ENCODE results near the gene LRATD1.

LRATD1 gene

DNA sequence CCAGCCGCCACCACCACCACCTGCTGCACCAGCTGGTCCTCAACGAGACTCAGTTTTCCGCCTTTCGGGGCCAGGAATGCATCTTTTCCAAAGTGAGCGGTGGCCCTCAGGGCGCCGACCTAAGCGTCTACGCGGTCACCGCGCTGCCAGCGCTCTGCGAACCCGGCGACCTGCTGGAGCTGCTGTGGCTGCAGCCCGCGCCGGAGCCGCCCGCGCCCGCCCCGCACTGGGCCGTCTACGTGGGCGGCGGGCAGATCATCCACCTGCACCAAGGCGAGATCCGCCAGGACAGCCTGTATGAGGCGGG is 1.6 kb downstream of the LRATD1 start:
- no peak for DNase-seq

DNA sequence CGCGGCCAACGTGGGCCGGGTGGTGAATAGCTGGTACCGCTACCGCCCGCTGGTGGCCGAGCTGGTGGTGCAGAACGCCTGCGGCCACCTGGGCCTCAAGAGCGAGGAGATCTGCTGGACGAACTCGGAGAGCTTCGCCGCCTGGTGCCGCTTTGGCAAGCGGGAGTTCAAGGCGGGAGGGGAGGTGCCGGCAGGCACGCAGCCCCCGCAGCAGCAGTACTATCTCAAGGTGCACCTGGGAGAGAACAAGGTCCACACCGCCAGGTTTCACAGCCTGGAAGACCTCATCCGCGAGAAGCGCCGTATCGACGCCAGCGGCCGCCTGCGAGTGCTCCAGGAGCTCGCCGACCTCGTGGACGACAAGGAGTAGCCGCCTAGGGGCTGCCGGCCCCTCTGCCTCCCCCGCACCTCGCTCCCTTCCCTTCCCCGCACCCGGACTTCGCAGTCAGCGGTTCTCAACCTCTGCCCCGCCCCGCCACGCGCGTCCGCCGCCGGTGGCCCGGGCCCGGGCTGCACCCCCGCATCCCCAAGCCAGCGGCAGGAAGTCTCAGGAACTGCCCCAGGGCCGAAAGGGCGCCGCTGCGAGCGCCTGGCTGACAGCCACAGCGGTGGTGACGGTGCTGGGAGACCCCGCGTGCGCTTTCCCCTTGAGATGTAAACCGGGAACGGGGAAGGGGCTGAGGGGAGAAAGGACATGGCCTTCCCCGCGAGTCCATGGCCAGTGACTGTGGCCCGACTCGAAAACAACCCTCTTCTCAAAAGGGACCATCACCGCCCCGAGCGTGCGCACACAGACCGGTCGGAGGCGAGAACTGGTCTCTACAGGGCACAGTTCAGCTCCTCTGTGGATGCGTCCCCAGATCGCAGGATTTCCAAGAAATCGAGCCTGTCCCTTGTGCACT is 2.2 kb downstream of the LRATD1 start:
- DNase-seq = peak; percentile 57

DNA sequence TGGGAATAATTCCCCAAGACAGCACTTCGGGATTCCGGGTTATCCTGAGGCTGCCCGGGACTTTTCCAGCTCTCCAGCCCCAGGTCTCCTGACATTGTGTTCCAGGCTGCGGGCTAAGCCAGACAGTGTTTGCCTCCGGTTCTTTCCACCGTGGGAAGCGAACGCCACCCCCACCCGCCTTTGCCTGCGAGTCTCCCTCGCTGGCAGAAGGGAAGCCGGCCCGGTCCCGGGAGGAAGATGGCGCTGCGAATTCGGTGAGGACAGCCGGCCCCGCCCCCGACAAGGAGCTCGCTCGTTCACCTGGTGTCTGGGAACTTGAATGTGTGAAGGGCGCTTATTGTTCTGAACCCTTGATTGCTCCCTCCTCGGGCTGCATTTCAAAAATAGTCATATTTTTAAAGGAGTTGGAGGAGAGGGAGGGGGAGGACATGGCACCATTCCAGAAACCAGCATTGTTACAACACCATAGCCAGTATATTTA is 2.9 kb downstream of the LRATD1 start:
- DNase-seq = peak; percentile 72

DNA sequence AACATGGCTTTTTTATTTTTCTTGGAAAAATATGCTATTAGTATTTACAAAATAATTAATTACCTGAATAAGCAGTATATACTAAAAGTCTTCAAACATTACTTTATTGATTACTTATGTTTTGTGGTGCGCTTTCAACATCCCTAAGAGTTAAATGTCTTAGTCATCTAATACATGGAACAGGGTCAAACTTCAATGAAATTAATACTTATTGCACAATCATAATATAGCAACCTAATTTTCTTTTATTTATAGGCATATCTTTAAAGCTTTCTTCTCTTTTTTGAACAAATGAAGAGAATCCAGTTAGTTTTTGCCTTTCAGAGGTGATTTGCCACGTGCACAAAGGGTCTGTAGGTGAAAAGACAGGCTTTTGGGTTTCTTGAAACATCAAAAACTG is 6.0 kb downstream of the LRATD1 start:
- no peak for DNase-seq

DNA sequence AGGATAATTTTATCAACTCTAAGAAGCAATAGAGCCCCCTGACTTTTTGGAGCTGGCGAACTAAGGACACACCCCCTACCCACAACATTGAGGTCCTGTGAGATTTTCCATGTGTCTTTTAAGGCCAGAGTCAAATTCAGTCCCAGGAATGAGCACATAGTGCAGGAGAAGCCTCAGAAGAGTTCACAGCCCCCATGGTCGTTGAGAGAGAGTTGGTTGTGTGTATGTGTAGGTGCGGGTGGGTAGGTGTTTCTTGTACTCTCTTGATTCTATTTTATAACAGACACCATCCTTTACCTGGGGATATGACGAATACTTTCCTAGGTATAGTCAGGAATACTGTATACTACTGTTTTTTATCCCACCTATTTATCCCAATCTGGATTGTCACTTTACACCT is 8.6 kb downstream of the LRATD1 start:
- no peak for DNase-seq

DNA sequence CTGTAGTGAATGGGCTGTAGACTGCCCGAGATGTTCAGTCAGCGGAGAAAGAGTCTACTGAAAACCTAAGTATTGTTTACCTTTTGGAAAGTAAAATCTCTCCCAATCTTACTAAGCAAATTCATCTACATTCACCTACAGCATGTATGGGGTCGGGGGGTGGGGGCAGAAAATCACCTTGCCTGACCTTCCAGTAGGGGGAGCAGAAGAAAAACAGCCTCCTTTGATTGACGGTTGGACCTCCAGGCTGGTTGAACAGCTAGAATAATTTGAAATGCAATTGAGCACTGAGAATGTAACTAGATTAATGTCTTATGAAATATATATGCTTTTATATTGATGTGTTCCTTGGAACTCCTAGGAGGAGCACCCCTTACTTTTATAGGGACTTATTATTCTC is 10.0 kb downstream of the LRATD1 start:
- no peak for DNase-seq

DNA sequence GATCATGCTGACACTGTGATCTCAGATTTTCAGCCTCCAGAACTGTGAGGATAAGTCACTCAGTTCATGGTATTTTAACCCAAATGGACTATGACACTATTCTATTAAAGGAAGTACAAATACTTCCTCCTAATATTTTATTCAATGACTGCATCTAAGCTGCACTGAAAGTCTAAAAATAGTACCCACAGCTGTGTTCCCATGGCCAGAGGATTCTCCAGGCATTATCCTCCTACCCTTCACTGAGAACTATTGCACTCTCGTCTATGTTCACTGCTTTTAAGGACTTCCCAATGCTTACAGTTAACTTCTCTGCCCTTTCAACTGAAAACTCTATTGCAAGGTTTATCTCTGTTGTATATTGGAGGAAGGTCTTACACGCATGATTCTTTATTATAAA is 15.2 kb downstream of the LRATD1 start:
- no peak for DNase-seq

DNA sequence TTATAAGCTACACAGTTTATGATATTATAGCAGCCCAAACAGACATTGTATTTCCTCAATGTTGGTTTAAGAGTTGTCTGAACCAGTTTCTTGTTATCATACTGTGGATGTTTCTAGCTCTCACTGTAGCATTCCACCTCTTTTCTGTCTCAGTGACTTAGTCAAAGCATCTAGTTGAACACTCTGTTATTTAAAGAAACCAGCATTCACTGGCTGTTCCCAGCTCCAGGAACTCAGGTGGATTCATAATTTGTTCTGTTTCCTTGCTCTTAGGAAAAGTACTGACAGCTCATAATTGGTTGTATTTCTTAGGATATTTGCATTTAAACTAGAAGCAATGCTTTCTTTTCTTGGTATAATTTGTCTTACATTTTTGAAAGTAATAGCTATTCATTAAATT is 17.5 kb downstream of the LRATD1 start:
- no peak for DNase-seq

DNA sequence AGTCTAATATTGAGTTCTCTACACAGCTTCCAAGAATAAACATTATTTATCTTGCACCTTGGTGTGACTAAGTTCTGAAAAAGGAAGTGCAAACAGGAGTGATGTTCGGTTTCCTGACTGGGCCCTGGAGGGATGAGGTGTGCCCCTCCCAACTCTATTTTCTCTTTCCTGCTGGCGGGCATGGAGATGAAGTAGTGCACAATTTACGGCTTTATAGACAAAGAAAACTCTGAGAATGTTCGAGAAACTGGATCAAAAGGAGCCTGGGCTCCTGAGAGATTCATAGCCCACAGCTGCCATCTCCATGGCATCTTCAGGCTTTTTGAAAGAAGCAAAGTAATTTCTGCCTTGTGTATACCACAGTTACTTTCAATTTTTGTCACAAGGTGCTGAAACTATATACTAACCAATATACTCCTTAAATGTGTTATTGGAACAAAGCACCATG is 22.3 kb downstream of the LRATD1 start:
- no peak for DNase-seq

DNA sequence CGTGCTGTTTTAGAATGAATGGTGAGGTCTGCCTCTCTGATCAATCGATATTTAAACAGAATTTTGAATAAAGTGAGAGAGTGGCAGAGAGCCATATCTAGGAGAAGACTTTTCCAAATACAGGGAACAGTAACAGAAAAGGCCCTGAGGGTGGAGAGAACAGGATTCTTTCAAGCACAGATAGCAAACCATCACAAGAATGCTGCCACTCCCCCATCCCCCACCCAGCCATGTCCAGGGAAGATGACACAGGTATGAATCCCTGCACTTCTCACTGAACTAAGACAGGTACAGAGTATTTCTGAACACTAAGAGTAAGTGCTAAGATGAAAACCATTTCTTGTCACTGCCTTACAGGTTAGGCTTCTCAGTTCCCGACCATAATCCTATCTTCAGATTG is 23.6 kb downstream of the LRATD1 start:
- no peak for DNase-seq

DNA sequence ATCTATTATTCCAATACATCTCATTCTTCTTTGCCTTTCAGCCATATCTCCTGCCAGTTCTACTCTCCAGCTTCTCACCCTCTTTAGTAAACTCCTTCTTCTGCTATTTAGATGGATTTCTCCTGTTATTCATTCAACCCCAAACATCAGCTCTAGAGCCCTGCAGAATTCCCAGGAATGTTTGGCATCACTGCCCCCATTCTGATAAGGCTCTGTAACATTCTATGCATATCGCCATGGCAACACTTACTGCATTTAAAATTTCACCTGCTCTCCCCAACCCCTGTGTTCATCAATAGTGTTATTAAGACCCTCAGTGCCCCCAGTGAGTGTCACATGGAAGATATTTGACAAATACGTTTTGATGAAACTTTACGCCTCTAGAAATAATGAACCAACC is 28.6 kb downstream of the LRATD1 start:
- no peak for DNase-seq

DNA sequence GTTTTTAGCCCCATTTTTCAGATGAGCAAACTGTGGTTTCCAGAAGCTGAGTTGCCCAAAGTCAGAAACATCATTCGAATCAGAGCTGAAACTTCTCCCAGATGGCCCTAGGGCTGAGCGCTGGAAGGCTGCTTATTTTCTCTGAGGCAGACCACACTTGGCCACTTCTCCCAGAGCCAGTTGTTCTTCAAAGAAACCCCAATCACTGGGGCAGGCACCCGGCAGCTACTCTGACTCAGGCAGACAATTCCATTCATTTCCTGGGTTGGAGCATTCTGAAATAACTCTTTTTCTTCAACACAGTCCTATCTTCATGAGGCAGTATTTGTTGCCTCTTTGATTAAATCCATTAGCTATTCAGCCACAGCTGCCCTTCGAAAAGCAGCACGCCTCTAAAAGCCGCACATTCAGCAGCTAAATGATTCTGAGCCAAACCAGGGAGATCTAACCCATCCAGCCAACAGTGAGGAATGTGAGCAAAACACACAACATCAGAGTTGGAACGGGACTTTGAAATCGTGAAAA is 40.9 kb downstream of the LRATD1 start:
- DNase-seq = no peak

DNA sequence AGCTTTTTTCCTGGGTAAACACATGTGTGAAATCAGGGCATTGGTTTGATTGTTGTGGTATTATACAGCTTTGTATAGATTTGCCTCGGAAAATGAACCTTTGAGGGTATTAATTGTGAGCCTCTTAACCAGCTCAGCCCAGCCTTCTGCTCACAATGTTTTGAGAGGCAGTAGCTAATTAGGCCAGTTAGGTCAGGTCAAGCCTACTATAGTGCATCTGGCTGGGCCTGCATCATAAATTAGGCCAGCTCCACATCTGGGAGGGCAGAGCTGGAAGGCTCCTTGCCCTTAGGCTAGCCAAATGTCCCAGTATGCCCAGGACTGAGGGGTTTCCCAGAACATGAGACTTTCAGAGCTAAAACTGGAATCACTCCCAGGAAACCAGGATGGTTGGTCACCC is 43.0 kb downstream of the LRATD1 start:
- DNase-seq = no peak

DNA sequence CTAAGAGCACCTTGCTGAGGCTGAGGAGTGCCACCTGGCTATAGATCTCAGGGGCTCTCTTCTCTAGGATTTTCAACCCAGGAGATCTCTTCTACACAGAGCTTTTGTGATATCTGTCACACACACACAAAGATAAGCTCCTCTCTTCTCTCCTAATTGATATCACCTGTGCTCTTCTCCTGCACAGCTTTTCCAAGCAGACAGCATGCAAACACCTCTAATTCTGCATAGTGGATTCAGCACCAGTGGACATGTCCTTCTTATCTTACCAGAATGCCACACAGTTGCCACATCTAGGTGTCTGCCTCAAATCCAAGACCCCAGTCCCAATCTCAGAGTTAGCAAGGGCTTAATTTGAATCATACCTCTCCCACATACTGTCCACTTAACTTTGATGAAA is 43.9 kb downstream of the LRATD1 start:
- DNase-seq = no peak

DNA sequence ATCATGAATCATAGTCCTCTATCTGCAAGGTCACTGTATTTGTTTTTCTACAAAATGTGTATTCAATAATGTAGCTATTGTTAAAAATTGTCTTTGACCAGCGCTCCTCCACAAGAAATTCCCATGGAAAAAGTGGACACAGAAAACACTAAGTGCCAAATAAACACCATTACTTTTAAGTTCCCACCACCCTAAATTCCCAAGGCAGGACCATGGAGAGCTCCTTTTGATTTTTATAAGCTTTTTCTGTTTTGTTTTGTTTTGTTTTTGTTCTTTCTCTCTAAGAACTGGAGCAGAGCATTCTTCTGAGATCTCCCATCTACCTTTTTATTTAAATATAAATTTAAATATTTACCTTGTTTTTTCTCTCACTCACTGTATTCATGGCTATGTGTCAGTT is 44.5 kb downstream of the LRATD1 start:
- DNase-seq = no peak

DNA sequence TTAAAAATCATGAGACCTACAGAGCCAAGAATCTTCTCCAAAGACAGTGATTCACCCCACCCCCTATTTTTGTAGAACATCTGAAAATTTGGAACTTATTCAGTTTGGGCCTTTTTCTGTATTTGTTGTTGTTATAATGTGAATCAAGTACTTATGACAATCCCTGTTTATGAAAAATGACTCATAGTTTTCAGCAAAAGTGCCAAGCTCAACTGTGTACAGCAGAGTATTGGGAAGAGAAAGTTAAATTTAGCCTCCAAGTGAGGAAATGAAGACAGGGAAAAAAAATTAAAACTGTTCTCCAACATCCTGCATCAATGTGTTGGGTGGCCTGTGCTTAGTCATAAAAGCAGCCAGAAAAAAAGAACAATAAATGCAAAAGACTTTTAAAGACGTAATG is 46.2 kb downstream of the LRATD1 start:
- DNase-seq = no peak

DNA sequence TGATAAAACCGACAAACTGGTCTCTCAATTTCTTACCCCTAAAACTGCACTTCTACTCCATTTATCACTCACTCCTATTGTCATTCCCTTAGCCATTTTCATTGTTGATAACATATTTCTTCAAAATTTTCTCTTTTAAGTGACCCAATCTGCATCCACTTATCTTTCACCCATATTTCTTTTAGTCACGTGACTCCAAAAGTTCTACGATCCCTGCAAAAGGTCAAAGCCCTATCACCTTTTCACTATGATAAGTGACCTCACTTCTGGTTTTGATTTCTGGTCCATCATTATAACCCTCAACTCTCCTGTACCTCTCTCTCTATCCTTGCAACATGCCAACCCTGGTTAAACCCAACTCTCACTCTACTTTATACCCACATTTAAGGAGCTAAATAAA is 49.1 kb downstream of the LRATD1 start:
- DNase-seq = no peak

All from NCI-H2107 (cell line).